Neural cell (in vitro differentiated cells): Measurements from ENCODE around the gene KNSTRN. TPM values are rescaled to one million over a fixed set of nuclear protein-coding genes. Genes with fewer than 3 reads are reported as not detected.

Source experiments
- H2AFZ ChIP-seq: fragments of 200-600, 300-800 bp; sonication (generic), shearing (Covaris generic); 2 replicates; pipeline ENCODE4 v1.6.0; 2014; ENCODE audit warnings: low read depth, mild to moderate bottlenecking, antibody characterized with exemption, low read length, moderate library complexity
- H3F3A ChIP-seq: fragments of 200-600 bp; shearing (Covaris generic); 2 replicates; pipeline ENCODE4 v1.6.1; 2016; ENCODE audit warnings: mild to moderate bottlenecking, moderate library complexity, mixed read lengths, antibody characterized with exemption, low read length; ENCODE audit not compliant: insufficient read depth, poor library complexity, severe bottlenecking
- H3K27ac ChIP-seq: fragments of 200-600, 300-800 bp; sonication (generic), shearing (Covaris generic); 2 replicates; pipeline ENCODE4 v1.5.1; 2014; ENCODE audit warnings: mild to moderate bottlenecking, low read length, moderate library complexity
- H3K27me3 ChIP-seq: fragments of 300-800, 200-600 bp; sonication (generic), shearing (Covaris generic); 2 replicates; pipeline ENCODE4 v1.6.0; 2014; ENCODE audit warnings: mild to moderate bottlenecking, low read depth, low read length, moderate library complexity; ENCODE audit not compliant: insufficient read depth
- H3K36me3 ChIP-seq: fragments of 300-800, 200-600 bp; sonication (generic), shearing (Covaris generic); 2 replicates; pipeline ENCODE4 v1.5.1; 2014; ENCODE audit warnings: mild to moderate bottlenecking, antibody characterized with exemption, low read length, moderate library complexity; ENCODE audit not compliant: insufficient read depth
- H3K4me2 ChIP-seq: fragments of 300-800, 200-600 bp; sonication (generic), shearing (Covaris generic); 2 replicates; pipeline ENCODE4 v1.6.0; 2014; ENCODE audit warnings: mild to moderate bottlenecking, low read length
- H3K4me3 ChIP-seq: fragments of 300-800, 200-600 bp; sonication (generic), shearing (Covaris generic); 2 replicates; pipeline ENCODE4 v1.5.1; 2014; ENCODE audit warnings: mild to moderate bottlenecking, low read length, moderate library complexity
- H3K79me2 ChIP-seq: fragments of 200-600 bp; shearing (Covaris generic); replicated peaks from 2 replicates; pipeline ENCODE4 v1.6.0; 2014; ENCODE audit warnings: mild to moderate bottlenecking, low read length, moderate library complexity; ENCODE audit not compliant: insufficient read depth
- H3K9ac ChIP-seq: fragments of 300-800, 200-600 bp; sonication (generic), shearing (Covaris generic); 2 replicates; pipeline ENCODE4 v1.6.1; 2016; ENCODE audit warnings: mild to moderate bottlenecking, low read length, mixed read lengths
- H3K9me2 ChIP-seq: fragments of 200-600 bp; shearing (Covaris generic); 2 replicates; pipeline ENCODE4 v1.6.1; 2016; ENCODE audit warnings: mild to moderate bottlenecking, low read length, mixed read lengths; ENCODE audit not compliant: insufficient read depth
- H3K9me3 ChIP-seq: fragments of 200-600, 300-800 bp; sonication (generic), shearing (Covaris generic); 2 replicates; pipeline ENCODE4 v1.6.1; 2016; ENCODE audit warnings: mild to moderate bottlenecking, mixed run types, low read length, moderate library complexity, mixed read lengths
- H4K20me1 ChIP-seq: fragments of 200-600 bp; shearing (Covaris generic); 2 replicates; pipeline ENCODE4 v1.6.1; 2016; ENCODE audit warnings: mild to moderate bottlenecking, mixed run types; ENCODE audit not compliant: insufficient read depth
- EP300 ChIP-seq: fragments of 450-650 bp; conservative IDR thresholded peaks from 2 replicates; pipeline ENCODE4 v1.6.1; 2014; ENCODE audit warnings: antibody characterized with exemption, mild to moderate bottlenecking, moderate library complexity; ENCODE audit not compliant: poor library complexity, severe bottlenecking
- EZH2 ChIP-seq: fragments of 200-600, 300-800 bp; shearing (Covaris generic), sonication (generic); IDR thresholded peaks from 2 replicates; pipeline ENCODE4 v1.6.1; 2014; ENCODE audit warnings: antibody characterized with exemption, low read length, borderline replicate concordance, mild to moderate bottlenecking; ENCODE audit not compliant: insufficient read depth, poor library complexity, severe bottlenecking
- MXI1 ChIP-seq: fragments of 450-650 bp; conservative IDR thresholded peaks from 2 replicates; pipeline ENCODE4 v1.6.1; 2014; ENCODE audit warnings: antibody characterized with exemption, mild to moderate bottlenecking; ENCODE audit not compliant: poor library complexity, severe bottlenecking
- POLR2AphosphoS5 ChIP-seq: IDR thresholded peaks from 2 replicates; pipeline ENCODE4 v1.6.1; 2012
- RAD21 ChIP-seq: fragments of 450-650 bp; conservative IDR thresholded peaks from 2 replicates; pipeline ENCODE4 v1.6.1; 2014; ENCODE audit warnings: antibody characterized with exemption, mild to moderate bottlenecking, moderate library complexity
- SMC3 ChIP-seq: fragments of 450-650 bp; conservative IDR thresholded peaks from 2 replicates; pipeline ENCODE4 v1.6.1; 2014; ENCODE audit warnings: antibody characterized with exemption, mild to moderate bottlenecking, moderate library complexity; ENCODE audit not compliant: poor library complexity
- TAF1 ChIP-seq: IDR thresholded peaks from 2 replicates; pipeline ENCODE4 v1.6.1; 2012; ENCODE audit warnings: low read depth
- polyA plus RNA-seq: library from polyadenylated mRNA; depleted of rRNA; stranded (reverse); fragments of >200 nt; gene quantifications from 2 replicates; pipeline ENCODE4 v1.2.3, GENCODE V29; 2014
- TF ChIP-seq, protein P1 (sequence below): fragments of 450-650 bp; IDR thresholded peaks from 2 replicates; pipeline ENCODE4 v1.5.1; 2014; ENCODE audit warnings: antibody characterized with exemption, mild to moderate bottlenecking, moderate library complexity; ENCODE audit not compliant: poor library complexity, severe bottlenecking
- TF ChIP-seq, protein P2 (sequence below): IDR thresholded peaks from 2 replicates; pipeline ENCODE4 v1.6.1; 2012; ENCODE audit warnings: borderline replicate concordance

The KNSTRN gene
- polyA plus RNA-seq, 1 donor from 2014 or later = 38.3 TPM

DNA sequence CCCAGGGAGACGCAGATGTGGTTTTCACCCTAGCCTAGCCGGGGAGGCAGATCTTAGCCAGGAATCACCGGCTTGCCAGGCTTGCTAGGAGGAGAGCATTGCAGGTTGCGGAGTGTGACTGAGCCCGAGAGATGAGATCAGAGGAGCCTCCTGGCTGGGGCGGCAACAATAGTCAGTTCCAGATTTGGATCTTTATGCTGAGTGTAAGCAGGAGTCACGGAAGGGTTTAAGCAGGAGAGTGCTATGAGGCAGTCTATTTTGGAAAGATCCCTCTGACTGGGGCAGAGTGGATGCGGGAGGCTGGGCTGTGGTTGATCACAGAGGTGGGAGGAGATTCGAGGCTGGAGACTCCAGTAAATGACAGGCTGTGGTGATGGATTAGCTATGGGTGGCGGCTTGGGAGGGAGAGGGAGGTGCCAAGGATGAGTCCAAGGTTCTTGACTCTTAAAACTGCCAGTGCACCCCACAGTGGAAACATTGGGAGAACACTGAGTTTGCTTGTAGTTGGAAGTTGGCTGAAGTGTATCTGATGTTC is 47.8 kb downstream of the KNSTRN start:
- Histone ChIP-seq H3F3A (no peaks in the 10 kb centered on the region), H3K9me3 (no peaks in the 10 kb centered on the region), H3K79me2 (no peaks in the 10 kb centered on the region), H3K9me2 (no peaks in the 10 kb centered on the region), H2AFZ (no peak overlapping the region), H3K27me3 (peaks cover 9% of the 10 kb centered on the region), H3K36me3 (no peaks in the 10 kb centered on the region), H3K4me2 (no peak overlapping the region), H3K27ac (no peak overlapping the region), H3K9ac (no peak overlapping the region), H4K20me1 (no peaks in the 10 kb centered on the region), H3K4me3 (no peak overlapping the region)
- TF ChIP-seq RAD21 (no peak), POLR2AphosphoS5 (no peak), EP300 (no peak), SMC3 (no peak), TAF1 (no peak), MXI1 (no peak), EZH2 (no peak)
- TF ChIP-seq, protein P1, sequence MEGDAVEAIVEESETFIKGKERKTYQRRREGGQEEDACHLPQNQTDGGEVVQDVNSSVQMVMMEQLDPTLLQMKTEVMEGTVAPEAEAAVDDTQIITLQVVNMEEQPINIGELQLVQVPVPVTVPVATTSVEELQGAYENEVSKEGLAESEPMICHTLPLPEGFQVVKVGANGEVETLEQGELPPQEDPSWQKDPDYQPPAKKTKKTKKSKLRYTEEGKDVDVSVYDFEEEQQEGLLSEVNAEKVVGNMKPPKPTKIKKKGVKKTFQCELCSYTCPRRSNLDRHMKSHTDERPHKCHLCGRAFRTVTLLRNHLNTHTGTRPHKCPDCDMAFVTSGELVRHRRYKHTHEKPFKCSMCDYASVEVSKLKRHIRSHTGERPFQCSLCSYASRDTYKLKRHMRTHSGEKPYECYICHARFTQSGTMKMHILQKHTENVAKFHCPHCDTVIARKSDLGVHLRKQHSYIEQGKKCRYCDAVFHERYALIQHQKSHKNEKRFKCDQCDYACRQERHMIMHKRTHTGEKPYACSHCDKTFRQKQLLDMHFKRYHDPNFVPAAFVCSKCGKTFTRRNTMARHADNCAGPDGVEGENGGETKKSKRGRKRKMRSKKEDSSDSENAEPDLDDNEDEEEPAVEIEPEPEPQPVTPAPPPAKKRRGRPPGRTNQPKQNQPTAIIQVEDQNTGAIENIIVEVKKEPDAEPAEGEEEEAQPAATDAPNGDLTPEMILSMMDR = no peak
- TF ChIP-seq, protein P2, sequence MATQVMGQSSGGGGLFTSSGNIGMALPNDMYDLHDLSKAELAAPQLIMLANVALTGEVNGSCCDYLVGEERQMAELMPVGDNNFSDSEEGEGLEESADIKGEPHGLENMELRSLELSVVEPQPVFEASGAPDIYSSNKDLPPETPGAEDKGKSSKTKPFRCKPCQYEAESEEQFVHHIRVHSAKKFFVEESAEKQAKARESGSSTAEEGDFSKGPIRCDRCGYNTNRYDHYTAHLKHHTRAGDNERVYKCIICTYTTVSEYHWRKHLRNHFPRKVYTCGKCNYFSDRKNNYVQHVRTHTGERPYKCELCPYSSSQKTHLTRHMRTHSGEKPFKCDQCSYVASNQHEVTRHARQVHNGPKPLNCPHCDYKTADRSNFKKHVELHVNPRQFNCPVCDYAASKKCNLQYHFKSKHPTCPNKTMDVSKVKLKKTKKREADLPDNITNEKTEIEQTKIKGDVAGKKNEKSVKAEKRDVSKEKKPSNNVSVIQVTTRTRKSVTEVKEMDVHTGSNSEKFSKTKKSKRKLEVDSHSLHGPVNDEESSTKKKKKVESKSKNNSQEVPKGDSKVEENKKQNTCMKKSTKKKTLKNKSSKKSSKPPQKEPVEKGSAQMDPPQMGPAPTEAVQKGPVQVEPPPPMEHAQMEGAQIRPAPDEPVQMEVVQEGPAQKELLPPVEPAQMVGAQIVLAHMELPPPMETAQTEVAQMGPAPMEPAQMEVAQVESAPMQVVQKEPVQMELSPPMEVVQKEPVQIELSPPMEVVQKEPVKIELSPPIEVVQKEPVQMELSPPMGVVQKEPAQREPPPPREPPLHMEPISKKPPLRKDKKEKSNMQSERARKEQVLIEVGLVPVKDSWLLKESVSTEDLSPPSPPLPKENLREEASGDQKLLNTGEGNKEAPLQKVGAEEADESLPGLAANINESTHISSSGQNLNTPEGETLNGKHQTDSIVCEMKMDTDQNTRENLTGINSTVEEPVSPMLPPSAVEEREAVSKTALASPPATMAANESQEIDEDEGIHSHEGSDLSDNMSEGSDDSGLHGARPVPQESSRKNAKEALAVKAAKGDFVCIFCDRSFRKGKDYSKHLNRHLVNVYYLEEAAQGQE = no peak

DNA sequence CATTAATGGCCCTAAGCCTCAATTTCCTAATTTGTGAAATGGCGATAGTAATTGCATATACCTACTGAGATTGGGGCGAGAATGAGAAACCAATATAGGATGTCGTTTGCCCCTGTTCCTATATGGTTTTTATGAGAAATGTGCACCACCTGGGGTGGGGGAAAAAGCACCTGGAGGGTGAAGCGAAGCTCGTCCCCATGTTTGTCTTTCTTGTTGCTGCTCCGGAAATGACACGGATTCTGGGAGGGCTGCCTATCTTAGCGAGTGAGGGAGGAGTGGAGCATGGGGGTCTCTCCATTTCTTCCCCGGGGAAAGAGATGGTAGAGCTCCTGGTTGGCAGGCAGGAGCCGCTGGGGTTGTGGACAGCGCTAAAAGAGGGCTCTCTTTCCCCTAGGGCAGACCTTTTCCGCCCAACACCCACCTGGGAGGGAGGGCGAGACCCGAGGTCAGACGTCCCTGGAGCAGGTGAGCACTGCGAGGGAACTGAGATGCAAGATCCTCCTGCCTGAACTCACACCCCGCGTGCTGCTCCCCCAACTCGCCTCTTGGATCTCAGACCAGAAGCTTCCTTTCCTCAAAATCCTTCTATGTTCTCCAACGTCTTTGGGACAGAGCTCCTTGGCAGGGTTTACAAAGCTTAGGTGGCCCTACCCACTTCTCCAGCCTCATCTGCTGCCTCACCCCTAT is 52.6 kb downstream of the KNSTRN start:
- H3K4me2 ChIP-seq = no peak overlapping the region
- H3K79me2 ChIP-seq = no peaks in the 10 kb centered on the region
- H4K20me1 ChIP-seq = no peaks in the 10 kb centered on the region
- H3K36me3 ChIP-seq = no peaks in the 10 kb centered on the region
- no peaks in the 10 kb centered on the region for H3K9me3 ChIP-seq
- no peaks in the 10 kb centered on the region for H3F3A ChIP-seq
- no peaks in the 10 kb centered on the region for H3K9me2 ChIP-seq
- no peak overlapping the region for H3K4me3 ChIP-seq
- H3K27me3 ChIP-seq = peaks cover 57% of the 10 kb centered on the region
- no peak for TF ChIP-seq TAF1
- TF ChIP-seq, protein P1 = no peak
- TF ChIP-seq, protein P2 = no peak
- TF ChIP-seq EP300 = no peak
- TF ChIP-seq RAD21 = no peak
- TF ChIP-seq SMC3 = no peak
- no peak for TF ChIP-seq MXI1
- TF ChIP-seq POLR2AphosphoS5 = no peak
- no peak for TF ChIP-seq EZH2
- H2AFZ ChIP-seq = no peak overlapping the region
- H3K27ac ChIP-seq = no peak overlapping the region
- H3K9ac ChIP-seq = no peak overlapping the region
